ENCODE results near the gene SLITRK6. TPM values are rescaled to one million over a fixed set of nuclear protein-coding genes. Genes with fewer than 3 reads are reported as not detected.
"Not testable (repeated sequence)": the region's sequence is repeated elsewhere in the genome, so short reads cannot be mapped to it uniquely, and the experiment has no call there.

SLITRK6 gene
- 0.81 TPM for polyA plus RNA-seq (2013, experiment 1 of 2; ENCODE audit: insufficient read length)
- polyA plus RNA-seq (2013, experiment 2 of 2; ENCODE audit: insufficient read length) = 0.74 TPM

- DNase-seq = peak; percentile 74
These were observed at the start of gene SLITRK6 for GRCh38 chr13:85799097-85799582. SLITRK6 (minus strand) TSS chr13:85799419; CDS start chr13:85796508, 2,911 bp downstream.

GRCh38 chr13:85847012-85847411 is 47.8 kb upstream of the SLITRK6 start:
- no peak for DNase-seq

GRCh38 chr13:85841427-85841826 is 42.2 kb upstream of the SLITRK6 start:
- DNase-seq = no peak

- no peak for DNase-seq
These were observed 34.7 kb upstream of the SLITRK6 start for GRCh38 chr13:85833921-85834320.

GRCh38 chr13:85828094-85828684 is 29.0 kb upstream of the SLITRK6 start:
- DNase-seq = peak; percentile 10

- DNase-seq = peak; percentile 34
These were observed 26.2 kb upstream of the SLITRK6 start for GRCh38 chr13:85825454-85825853.

GRCh38 chr13:85823832-85824231 is 24.6 kb upstream of the SLITRK6 start:
- DNase-seq = no peak

- no peak for DNase-seq
These were observed 20.3 kb upstream of the SLITRK6 start for GRCh38 chr13:85819513-85819912.

- no peak for DNase-seq
These were observed 17.2 kb upstream of the SLITRK6 start for GRCh38 chr13:85816413-85816812.

GRCh38 chr13:85812282-85812681 is 13.1 kb upstream of the SLITRK6 start:
- DNase-seq = no peak

- no peak for DNase-seq
These were observed 9.6 kb upstream of the SLITRK6 start for GRCh38 chr13:85808811-85809210.

- peak; percentile 37 for DNase-seq
These were observed 7.4 kb upstream of the SLITRK6 start for GRCh38 chr13:85806553-85807175.

- DNase-seq = no peak
These were observed 663 bp downstream of the SLITRK6 start for GRCh38 chr13:85798556-85798955.

- no peak for DNase-seq
These were observed 1.9 kb downstream of the SLITRK6 start for GRCh38 chr13:85797311-85797710.

- no peak for DNase-seq
These were observed 14.0 kb downstream of the SLITRK6 start for GRCh38 chr13:85785205-85785604.

GRCh38 chr13:85772367-85772766 is 26.9 kb downstream of the SLITRK6 start:
- DNase-seq = peak; percentile 12

GRCh38 chr13:85771856-85772255 is 27.4 kb downstream of the SLITRK6 start:
- no peak for DNase-seq

- no peak for DNase-seq
These were observed 30.3 kb downstream of the SLITRK6 start for GRCh38 chr13:85768946-85769345.

- no peak for DNase-seq
These were observed 44.1 kb downstream of the SLITRK6 start for GRCh38 chr13:85755123-85755522.

GRCh38 chr13:85743201-85743770 is 55.9 kb downstream of the SLITRK6 start:
- DNase-seq = not testable (repeated sequence)
